LNCaP clone FGC (cell line): Measurements from ENCODE around the gene MYL10.

ENCODE experiments used
- DNase-seq: peaks from one replicate; pipeline ENCODE4 v3.0.0-alpha.2; 2011; ENCODE audit warnings: low read depth
- H3K4me3 ChIP-seq: 2 replicates; pipeline ENCODE4 v1.5.1; 2011; ENCODE audit warnings: mild to moderate bottlenecking, low read depth, low read length, control low read depth
- CTCF ChIP-seq: IDR thresholded peaks from 2 replicates; pipeline ENCODE4 v1.5.1; 2012; ENCODE audit warnings: mild to moderate bottlenecking; ENCODE audit not compliant: control insufficient read depth, insufficient read depth; ENCODE audit errors: extremely low read depth

Gene MYL10

GRCh38 chr7:101673951-101674350 is 44.9 kb upstream of the MYL10 start:
- DNase-seq = no peak
- H3K4me3 ChIP-seq = no peak overlapping the region
- TF ChIP-seq CTCF = no peak

GRCh38 chr7:101673315-101673714 is 44.2 kb upstream of the MYL10 start:
- DNase-seq = no peak
- no peak for TF ChIP-seq CTCF
- no peak overlapping the region for H3K4me3 ChIP-seq

DNA sequence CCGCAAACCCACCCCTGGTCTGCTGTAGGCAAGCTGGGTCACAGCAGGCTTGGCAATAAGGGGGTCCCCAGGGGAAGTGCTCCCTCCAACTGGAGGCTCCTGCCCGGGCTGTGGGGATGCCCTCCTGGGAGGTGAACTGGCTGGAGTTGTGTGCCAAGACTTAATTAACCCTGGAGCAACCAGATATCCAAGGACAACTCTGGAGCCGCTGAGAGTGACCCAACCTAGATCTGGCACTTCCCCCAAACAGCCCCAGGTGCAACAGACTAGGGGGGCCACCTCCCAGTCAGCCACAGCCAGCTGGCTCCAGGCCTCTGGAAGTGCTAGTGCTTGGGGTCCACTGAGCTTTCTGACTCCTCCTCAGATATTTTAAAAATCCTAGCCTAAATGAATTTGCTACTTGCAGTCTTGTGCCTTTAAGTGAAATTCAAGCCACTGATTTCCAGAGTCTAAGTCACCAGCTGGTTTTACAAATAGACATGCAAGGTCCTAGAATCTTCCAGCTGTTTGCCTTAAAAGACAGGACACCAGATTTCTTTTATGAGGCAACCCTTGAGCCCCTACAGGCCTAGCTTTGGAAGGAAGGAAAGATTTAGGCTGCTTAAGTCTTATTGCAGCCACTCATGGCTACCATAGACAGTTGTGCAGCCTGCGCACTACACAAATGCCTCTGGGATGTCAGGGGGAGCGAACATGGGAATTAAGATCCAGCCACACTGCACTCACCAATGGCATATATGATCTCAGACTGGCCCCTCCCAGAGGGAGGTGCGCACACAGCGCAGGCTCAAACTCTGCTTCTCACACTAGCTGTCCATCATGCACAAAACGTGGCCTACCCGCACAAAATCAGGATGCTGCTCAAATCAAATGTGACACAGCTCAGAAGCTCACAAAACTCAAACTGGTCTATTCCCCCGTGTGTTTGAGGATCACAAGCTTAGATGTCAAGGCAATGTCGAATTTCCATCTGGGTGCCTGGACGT is 42.6 kb upstream of the MYL10 start:
- no peak for TF ChIP-seq CTCF
- no peak overlapping the region for H3K4me3 ChIP-seq
- no peak for DNase-seq

DNA sequence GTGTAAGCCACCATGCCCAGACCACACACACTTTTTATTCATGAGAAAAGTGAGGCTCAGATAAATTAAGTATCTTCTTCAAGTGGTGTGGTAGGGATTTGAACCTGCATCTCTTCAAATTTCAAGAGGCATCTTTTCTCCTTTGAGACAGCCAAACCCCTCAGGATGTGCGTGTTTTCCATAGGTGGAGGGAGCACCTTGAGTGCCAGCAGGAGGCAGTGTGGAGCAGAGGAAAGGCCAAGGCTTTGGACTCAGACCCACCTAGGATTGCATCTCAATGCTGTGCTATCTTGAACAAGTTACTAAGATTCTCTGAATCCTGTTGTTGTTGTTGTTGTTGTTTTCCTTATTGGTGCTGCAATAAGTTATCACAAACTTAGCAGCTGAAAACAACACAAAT is 40.2 kb upstream of the MYL10 start:
- TF ChIP-seq CTCF = no peak
- no peak for DNase-seq
- no peak overlapping the region for H3K4me3 ChIP-seq

GRCh38 chr7:101668726-101669125 is 39.6 kb upstream of the MYL10 start:
- DNase-seq = no peak
- no peak overlapping the region for H3K4me3 ChIP-seq

DNA sequence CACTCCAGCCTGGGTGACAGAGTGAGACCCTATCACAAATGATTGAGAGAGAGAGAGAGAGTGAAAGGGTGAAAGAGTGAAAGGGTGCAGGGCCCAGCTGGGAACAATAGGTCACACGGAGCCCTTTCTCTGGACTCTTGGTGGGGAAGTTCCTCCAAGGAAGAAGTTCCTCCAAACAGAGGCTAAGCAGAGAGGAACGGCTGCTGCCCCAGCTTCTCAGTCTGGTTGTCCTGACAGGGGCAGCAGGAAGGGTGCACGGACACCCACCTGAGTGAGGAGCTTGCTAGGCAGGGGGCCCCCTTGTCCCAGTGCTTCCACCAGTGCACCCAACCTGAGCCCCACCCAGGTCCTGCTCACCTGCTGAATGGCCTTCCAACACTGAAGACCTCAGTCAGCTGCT is 38.8 kb upstream of the MYL10 start:
- TF ChIP-seq CTCF = no peak
- H3K4me3 ChIP-seq = no peak overlapping the region

More at GRCh38 chr7:101668726-101669125, 39.6 kb upstream of the MYL10 start:
- no peak for TF ChIP-seq CTCF

More for the DNA sequence above, 38.8 kb upstream of the MYL10 start:
- DNase-seq = no peak
